Esophagus (tissue), 2 donors: Measurements from ENCODE around the gene GBP3. TPM values are rescaled to one million over a fixed set of nuclear protein-coding genes. Genes with fewer than 3 reads are reported as not detected.

Experiments used
- H3K27ac ChIP-seq, 2 donors: one replicate each; pipeline ENCODE4 v1.5.1; 2013; ENCODE audit warnings: low read depth in 2 of 2, mild to moderate bottlenecking in 2 of 2, inconsistent platforms in 1 of 2, low read length in 1 of 2, moderate library complexity in 1 of 2
- H3K27me3 ChIP-seq, 2 donors: one replicate each; pipeline ENCODE4 v1.6.1; 2013; ENCODE audit warnings: low read length in 2 of 2, control low read depth in 1 of 2, mild to moderate bottlenecking in 1 of 2; ENCODE audit not compliant: insufficient read depth in 2 of 2, control insufficient read depth in 1 of 2
- H3K36me3 ChIP-seq, 2 donors: one replicate each; pipeline ENCODE4 v1.6.1; 2013; ENCODE audit warnings: low read length in 1 of 2; ENCODE audit not compliant: control insufficient read depth in 2 of 2, insufficient read depth in 2 of 2
- H3K4me1 ChIP-seq, 2 donors: one replicate each; pipeline ENCODE4 v1.6.1; 2013; ENCODE audit warnings: low read length in 1 of 2; ENCODE audit not compliant: control insufficient read depth in 2 of 2, insufficient read depth in 2 of 2
- H3K4me3 ChIP-seq, 2 donors: one replicate each; pipeline ENCODE4 v1.5.1; 2013; ENCODE audit warnings: low read length in 2 of 2, mild to moderate bottlenecking in 2 of 2, low read depth in 1 of 2, moderate library complexity in 1 of 2
- H3K9me3 ChIP-seq, 2 donors: one replicate each; pipeline ENCODE4 v1.6.1; 2013; ENCODE audit warnings: mild to moderate bottlenecking in 2 of 2, low read depth in 1 of 2, low read length in 1 of 2, moderate library complexity in 1 of 2; ENCODE audit not compliant: control insufficient read depth in 2 of 2, insufficient read depth in 1 of 2
- WGBS, 2 donors: extraction: QIAGEN DNeasy Blood & Tissue Kit; methylation state at CpG; one replicate each; pipeline ENCODE4 v1.1.7; 2013; 5-methylcytosine and 5-hydroxymethylcytosine counted together
- polyA plus RNA-seq, 2 donors: library from polyadenylated mRNA; stranded (reverse); fragments of 200-250 nt; gene quantifications; one replicate each; pipeline ENCODE4 v1.2.3, GENCODE V29; 2013
- donor health status: healthy with polysubstance abuse.
- donor health status: Bipolar disorder and iron deficiency.

The GBP3 gene
- polyA plus RNA-seq = 1 to 10 TPM; 2.5 to 6.1 TPM

GRCh38 chr1:89022167-89022959 is at the start of gene GBP3:
Gene GBP3, minus strand, starts transcription at chr1:89022866. Its CDS starts 2,145 bp downstream, at chr1:89020721.
- WGBS, 2 donors = 11 to 16% methylated on average over 5 of the region's 5 CpGs
- Histone ChIP-seq H3K27ac (peak within 1 kb of the TSS; percentile 88 to 89), H3K9me3 (no peaks in the 10 kb centered on the region), H3K4me3 (peak within 1 kb of the TSS; percentile 47 to 71), H3K36me3 (peaks cover 0 to 7% of the 10 kb centered on the region in 2 donors), H3K4me1 (peaks cover 0 to 9% of the 10 kb centered on the region in 2 donors), H3K27me3 (no peaks in the 10 kb centered on the region)

- H3K27me3 ChIP-seq = no peaks in the 10 kb centered on the region
- H3K9me3 ChIP-seq = no peaks in the 10 kb centered on the region
- no peak overlapping the region for H3K27ac ChIP-seq
- WGBS, 2 donors = 77 to 83% methylated on average over 1 of the region's 1 CpG
- H3K4me1 ChIP-seq = no peaks in the 10 kb centered on the region
- no peaks in the 10 kb centered on the region for H3K36me3 ChIP-seq
- H3K4me3 ChIP-seq = no peak overlapping the region
These were observed 47.8 kb upstream of the GBP3 start for GRCh38 chr1:89070509-89070908.

- no peak overlapping the region for H3K4me3 ChIP-seq
- no peaks in the 10 kb centered on the region for H3K4me1 ChIP-seq
- no peaks in the 10 kb centered on the region for H3K27me3 ChIP-seq
- no peaks in the 10 kb centered on the region for H3K9me3 ChIP-seq
- no peak overlapping the region for H3K27ac ChIP-seq
- WGBS, 2 donors = 48 to 56% methylated on average over 2 of the region's 2 CpGs
- H3K36me3 ChIP-seq = no peaks in the 10 kb centered on the region
These were observed 47.3 kb upstream of the GBP3 start for GRCh38 chr1:89069951-89070350.

- no peaks in the 10 kb centered on the region for H3K9me3 ChIP-seq
- H3K4me1 ChIP-seq = no peaks in the 10 kb centered on the region
- no peaks in the 10 kb centered on the region for H3K27me3 ChIP-seq
- H3K4me3 ChIP-seq = no peak overlapping the region
- H3K27ac ChIP-seq = no peak overlapping the region
- H3K36me3 ChIP-seq = no peaks in the 10 kb centered on the region
These were observed 45.6 kb upstream of the GBP3 start for GRCh38 chr1:89068291-89068690.

GRCh38 chr1:89065079-89065868 is 42.6 kb upstream of the GBP3 start, which contains the start of gene GBP1:
Gene GBP1, minus strand, starts transcription at chr1:89065208. Its CDS starts 1,974 bp downstream, at chr1:89063234.
- H3K9me3 ChIP-seq = no peaks in the 10 kb centered on the region
- no peaks in the 10 kb centered on the region for H3K27me3 ChIP-seq
- peak within 1 kb of the TSS; percentile 70 to 81 for H3K27ac ChIP-seq
- H3K36me3 ChIP-seq = no peaks in the 10 kb centered on the region
- H3K4me1 ChIP-seq = no peaks in the 10 kb centered on the region
- peak within 1 kb of the TSS; percentile 40 to 63 for H3K4me3 ChIP-seq
- WGBS, 2 donors = 18 to 22% methylated on average over 4 of the region's 4 CpGs

GRCh38 chr1:89064632-89065031 is 42.0 kb upstream of the GBP3 start:
- WGBS, 2 donors = 2 to 9% methylated on average over 4 of the region's 4 CpGs
- Histone ChIP-seq H3K4me1 (no peaks in the 10 kb centered on the region), H3K4me3 (peak overlapping the region; percentile 40 to 63), H3K27me3 (no peaks in the 10 kb centered on the region), H3K9me3 (no peaks in the 10 kb centered on the region), H3K27ac (peak overlapping the region; percentile 70 to 81), H3K36me3 (no peaks in the 10 kb centered on the region)

- Histone ChIP-seq H3K4me1 (no peaks in the 10 kb centered on the region), H3K4me3 (no peak overlapping the region), H3K27me3 (no peaks in the 10 kb centered on the region), H3K9me3 (no peaks in the 10 kb centered on the region), H3K36me3 (no peaks in the 10 kb centered on the region), H3K27ac (no peak overlapping the region)
- WGBS, 2 donors = 85 to 88% methylated on average over 3 of the region's 3 CpGs
These were observed 40.4 kb upstream of the GBP3 start for GRCh38 chr1:89063094-89063493.

- H3K27me3 ChIP-seq = no peaks in the 10 kb centered on the region
- no peak overlapping the region for H3K4me3 ChIP-seq
- H3K36me3 ChIP-seq = no peaks in the 10 kb centered on the region
- no peaks in the 10 kb centered on the region for H3K9me3 ChIP-seq
- H3K27ac ChIP-seq = no peak overlapping the region
- WGBS, 2 donors = 74 to 86% methylated on average over 5 of the region's 5 CpGs
- no peaks in the 10 kb centered on the region for H3K4me1 ChIP-seq
These were observed 37.4 kb upstream of the GBP3 start for GRCh38 chr1:89060091-89060490.

- H3K27ac ChIP-seq = no peak overlapping the region
- no peaks in the 10 kb centered on the region for H3K27me3 ChIP-seq
- 70% methylated on average over 1 of the region's 1 CpG for WGBS, 2 donors
These were observed 29.3 kb upstream of the GBP3 start for GRCh38 chr1:89051955-89052312.

More at GRCh38 chr1:89051955-89052312, 29.3 kb upstream of the GBP3 start:
- peaks cover 2 to 4% of the 10 kb centered on the region in 2 donors for H3K36me3 ChIP-seq
- H3K9me3 ChIP-seq = no peaks in the 10 kb centered on the region
- H3K4me3 ChIP-seq = no peak overlapping the region
- H3K4me1 ChIP-seq = peaks cover 0 to 7% of the 10 kb centered on the region in 2 donors
